HG03571 (cell line): ENCODE measurements around the gene PCDHB6.
"Not testable (repeated sequence)": the region's sequence is repeated elsewhere in the genome, so short reads cannot be mapped to it uniquely, and the experiment has no call there.

Experiments used
- ATAC-seq: cut with Tn5 transposase; IDR thresholded peaks from one replicate; pipeline ENCODE4 v1.9.1; 2021; ENCODE audit not compliant: unreplicated experiment

PCDHB6 gene

DNA sequence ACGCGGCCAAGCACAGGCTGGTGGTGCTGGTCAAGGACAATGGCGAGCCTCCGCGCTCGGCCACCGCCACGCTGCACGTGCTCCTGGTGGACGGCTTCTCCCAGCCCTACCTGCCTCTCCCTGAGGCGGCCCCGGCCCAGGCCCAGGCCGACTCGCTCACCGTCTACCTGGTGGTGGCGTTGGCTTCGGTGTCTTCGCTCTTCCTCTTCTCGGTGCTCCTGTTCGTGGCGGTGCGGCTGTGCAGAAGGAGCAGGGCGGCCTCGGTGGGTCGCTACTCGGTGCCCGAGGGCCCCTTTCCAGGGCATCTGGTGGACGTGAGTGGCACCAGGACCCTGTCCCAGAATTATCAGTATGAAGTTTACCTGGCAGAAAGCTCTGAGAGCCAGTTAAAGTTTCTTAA lies 8.0 kb downstream of the PCDHB6 start:
- not testable (repeated sequence) for ATAC-seq

DNA sequence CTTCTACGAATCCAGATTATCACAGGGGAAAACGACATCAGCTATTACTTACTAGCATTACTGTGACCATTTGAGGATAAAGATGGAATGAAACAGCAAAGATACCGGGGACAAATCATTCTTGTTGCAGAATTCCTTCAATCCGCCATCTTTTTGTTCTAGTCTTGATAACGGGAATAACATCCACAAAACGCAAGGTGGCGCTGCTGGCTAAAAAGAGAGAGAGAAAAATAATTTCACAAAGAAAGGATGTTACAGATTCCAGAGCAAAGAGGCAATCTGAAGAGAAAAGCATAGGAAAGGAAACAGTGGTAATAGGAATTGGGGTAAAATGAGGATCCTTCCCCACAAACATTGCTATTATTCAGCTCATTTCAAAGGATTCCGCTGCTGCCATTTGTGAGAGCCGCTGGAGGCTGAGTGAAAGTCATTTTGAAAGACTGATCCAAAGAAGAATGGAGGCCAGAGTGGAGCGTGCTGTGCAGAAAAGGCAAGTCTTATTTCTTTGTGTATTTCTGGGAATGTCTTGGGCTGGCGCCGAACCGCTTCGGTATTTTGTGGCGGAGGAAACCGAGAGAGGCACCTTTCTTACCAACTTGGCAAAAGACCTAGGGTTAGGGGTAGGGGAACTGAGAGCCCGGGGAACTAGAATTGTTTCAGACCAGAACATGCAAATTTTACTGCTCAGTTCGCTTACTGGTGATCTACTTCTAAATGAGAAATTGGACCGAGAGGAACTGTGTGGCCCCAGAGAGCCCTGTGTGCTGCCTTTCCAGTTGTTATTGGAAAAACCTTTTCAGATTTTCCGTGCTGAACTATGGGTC lies 22.7 kb downstream of the PCDHB6 start, which contains the start of gene PCDHB7:
Gene PCDHB7, plus strand, starts transcription at position 264 of the 824 bp plus-strand sequence. Its CDS starts 192 bp downstream, at position 456.
- ATAC-seq, result no peak

DNA sequence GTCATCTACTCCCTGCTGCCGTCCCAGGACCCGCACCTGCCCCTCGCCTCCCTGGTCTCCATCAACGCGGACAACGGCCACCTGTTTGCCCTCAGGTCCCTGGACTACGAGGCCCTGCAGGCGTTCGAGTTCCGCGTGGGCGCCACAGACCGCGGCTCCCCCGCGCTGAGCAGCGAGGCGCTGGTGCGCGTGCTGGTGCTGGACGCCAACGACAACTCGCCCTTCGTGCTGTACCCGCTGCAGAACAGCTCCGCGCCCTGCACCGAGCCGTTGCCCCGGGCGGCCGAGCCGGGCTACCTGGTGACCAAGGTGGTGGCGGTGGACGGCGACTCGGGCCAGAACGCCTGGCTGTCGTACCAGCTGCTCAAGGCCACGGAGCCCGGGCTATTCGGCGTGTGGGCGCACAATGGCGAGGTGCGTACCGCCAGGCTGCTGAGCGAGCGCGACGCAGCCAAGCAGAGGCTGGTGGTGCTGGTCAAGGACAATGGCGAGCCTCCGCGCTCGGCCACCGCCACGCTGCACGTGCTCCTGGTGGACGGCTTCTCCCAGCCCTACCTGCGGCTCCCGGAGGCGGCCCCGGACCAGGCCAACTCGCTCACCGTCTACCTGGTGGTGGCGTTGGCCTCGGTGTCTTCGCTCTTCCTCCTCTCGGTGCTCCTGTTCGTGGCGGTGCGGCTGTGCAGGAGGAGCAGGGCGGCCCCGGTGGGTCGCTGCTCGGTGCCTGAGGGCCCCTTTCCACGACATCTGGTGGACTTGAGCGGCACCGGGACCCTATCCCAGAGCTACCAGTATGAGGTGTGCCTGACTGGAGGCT lies 24.6 kb downstream of the PCDHB6 start:
- ATAC-seq, result not testable (repeated sequence)

DNA sequence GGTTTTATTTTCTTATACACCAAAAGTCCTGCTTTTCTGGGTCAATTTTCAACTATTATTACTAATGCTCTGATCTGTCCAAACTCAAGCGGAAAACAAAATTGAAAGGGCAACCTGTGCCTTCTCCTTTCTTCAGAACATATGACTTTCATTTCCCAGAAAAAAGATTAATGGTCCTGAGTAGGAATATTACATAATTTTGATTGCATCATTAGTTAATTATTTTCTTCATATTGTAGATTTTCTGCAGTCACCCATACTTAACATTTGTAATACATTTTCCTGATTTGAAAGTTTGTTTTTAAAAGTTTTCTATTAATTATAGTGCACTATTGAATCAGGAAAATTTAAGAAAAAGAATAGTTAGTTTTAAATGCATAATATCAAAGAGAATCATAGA lies 26.1 kb downstream of the PCDHB6 start:
- ATAC-seq, result no peak

DNA sequence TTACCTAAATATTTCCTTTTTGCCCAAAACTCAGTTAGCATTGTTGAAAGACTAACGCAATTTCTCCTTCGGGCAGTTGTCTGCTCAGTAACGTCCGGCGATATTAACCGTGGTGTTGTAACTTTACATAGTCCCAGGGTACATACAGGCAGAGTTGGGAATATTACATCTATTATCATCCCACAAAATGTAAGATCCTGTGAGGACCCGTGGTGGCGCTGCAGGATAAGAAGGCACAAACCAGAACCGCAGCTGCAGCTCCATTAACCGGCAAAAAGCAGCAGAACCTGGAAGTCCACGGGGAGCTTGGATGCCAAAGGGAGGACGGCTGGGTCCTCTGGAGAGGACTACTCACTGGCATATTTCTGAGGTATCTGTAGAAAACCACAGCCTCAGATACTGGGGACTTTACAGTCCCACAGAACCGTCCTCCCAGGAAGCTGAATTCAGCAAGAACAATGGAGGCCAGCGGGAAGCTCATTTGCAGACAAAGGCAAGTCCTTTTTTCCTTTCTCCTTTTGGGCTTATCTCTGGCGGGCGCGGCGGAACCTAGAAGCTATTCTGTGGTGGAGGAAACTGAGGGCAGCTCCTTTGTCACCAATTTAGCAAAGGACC lies 27.8 kb downstream of the PCDHB6 start, which contains the start of gene PCDHB8:
Gene PCDHB8, plus strand, starts transcription at position 214 of the 615 bp plus-strand sequence. Its CDS starts 245 bp downstream, at position 459.
- not testable (repeated sequence) for ATAC-seq

DNA sequence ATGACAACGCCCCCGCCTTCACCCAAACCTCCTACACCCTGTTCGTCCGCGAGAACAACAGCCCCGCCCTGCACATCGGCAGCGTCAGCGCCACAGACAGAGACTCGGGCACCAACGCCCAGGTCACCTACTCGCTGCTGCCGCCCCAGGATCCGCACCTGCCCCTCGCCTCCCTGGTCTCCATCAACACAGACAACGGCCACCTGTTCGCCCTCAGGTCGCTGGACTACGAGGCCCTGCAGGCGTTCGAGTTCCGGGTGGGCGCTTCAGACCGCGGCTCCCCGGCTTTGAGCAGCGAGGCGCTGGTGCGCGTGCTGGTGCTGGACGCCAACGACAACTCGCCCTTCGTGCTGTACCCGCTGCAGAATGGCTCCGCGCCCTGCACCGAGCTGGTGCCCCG lies 29.5 kb downstream of the PCDHB6 start:
- not testable (repeated sequence) for ATAC-seq

DNA sequence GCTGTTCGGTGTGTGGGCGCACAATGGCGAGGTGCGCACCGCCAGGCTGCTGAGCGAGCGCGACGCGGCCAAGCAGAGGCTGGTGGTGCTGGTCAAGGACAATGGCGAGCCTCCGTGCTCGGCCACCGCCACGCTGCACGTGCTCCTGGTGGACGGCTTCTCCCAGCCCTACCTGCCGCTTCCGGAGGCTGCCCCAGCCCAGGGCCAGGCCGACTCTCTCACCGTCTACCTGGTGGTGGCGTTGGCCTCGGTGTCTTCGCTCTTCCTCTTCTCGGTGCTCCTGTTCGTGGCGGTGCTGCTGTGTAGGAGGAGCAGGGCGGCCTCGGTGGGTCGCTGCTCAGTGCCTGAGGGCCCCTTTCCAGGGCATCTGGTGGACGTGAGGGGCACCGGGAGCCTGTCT lies 30.0 kb downstream of the PCDHB6 start:
- ATAC-seq, result not testable (repeated sequence)

DNA sequence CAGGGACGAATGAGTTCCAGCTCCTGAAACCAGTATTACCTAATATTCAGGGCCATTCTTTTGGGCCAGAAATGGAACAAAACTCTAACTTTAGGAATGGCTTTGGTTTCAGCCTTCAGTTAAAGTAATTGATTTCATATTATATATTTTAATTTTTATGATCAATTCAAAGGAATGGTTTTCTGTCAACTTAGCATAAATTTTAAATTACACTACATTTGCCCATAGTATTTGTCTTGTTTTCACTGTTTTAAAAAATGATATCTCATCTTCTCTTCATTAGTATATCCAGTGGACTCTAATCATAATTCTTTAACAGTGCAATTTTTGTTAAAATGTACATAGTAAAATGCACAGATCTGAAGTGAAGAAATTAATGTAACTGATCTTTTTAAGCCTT lies 30.5 kb downstream of the PCDHB6 start:
- ATAC-seq, result no peak

DNA sequence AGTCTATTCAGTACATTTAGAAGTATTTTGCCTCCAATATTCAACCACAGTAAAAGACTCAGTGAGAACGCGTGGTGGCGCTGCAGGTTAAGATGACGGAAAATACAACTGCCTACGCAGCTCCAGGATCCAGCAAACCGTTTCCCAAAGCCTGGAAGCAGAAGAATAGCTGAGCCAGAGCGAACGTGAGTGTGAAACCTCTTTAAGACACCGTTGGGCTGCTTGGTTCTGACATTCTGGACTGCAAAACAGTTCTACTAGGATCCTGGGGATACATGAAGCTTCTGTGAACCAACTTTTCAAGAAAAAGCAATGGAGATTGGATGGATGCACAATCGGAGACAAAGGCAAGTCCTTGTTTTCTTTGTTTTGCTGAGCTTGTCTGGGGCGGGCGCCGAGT lies 32.4 kb downstream of the PCDHB6 start, which contains the start of gene PCDHB16:
Gene PCDHB16, plus strand, starts transcription at position 140 of the 400 bp plus-strand sequence. Its CDS starts 173 bp downstream, at position 313.
- ATAC-seq, result no peak

DNA sequence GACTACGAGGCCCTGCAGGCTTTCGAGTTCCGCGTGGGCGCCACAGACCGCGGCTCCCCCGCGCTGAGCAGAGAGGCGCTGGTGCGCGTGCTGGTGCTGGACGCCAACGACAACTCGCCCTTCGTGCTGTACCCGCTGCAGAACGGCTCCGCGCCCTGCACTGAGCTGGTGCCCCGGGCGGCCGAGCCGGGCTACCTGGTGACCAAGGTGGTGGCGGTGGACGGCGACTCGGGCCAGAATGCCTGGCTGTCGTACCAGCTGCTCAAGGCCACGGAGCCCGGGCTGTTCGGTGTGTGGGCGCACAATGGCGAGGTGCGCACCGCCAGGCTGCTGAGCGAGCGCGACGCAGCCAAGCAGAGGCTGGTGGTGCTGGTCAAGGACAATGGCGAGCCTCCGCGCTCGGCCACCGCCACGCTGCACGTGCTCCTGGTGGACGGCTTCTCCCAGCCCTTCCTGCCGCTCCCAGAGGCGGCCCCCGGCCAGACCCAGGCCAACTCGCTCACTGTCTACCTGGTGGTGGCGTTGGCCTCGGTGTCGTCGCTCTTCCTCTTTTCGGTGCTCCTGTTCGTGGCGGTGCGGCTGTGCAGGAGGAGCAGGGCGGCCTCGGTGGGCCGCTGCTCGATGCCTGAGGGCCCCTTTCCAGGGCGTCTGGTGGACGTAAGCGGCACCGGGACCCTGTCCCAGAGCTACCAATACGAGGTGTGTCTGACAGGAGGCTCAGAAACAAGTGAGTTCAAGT lies 34.4 kb downstream of the PCDHB6 start:
- ATAC-seq, result not testable (repeated sequence)

DNA sequence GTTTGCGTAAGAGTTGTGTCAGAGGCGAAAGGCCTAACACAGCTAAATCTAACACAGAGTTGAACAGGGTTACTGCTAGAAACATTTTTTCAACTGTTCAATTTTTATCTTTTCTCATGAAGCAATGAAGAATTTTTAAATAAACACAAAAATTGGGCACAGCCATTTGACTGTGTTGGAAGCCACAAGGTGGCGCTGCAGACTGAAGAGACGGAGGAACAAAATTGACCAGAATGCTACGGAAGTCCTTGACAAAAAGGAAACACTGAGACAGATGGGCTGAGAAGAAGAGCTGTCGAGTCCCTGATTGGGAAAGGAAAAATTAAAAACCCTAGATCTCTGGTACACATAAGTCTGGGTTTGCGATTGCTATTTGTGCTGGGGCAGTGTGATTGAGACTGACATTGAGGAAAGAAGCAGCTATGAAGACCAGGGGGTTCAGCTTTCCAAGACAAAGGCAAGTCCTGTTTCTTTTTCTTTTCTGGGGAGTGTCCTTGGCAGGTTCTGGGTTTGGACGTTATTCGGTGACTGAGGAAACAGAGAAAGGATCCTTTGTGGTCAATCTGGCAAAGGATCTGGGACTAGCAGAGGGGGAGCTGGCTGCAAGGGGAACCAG lies 37.1 kb downstream of the PCDHB6 start, which contains the start of gene PCDHB9:
Gene PCDHB9, plus strand, starts transcription at position 265 of the 616 bp plus-strand sequence. Its CDS starts 158 bp downstream, at position 423.
- no peak for ATAC-seq

DNA sequence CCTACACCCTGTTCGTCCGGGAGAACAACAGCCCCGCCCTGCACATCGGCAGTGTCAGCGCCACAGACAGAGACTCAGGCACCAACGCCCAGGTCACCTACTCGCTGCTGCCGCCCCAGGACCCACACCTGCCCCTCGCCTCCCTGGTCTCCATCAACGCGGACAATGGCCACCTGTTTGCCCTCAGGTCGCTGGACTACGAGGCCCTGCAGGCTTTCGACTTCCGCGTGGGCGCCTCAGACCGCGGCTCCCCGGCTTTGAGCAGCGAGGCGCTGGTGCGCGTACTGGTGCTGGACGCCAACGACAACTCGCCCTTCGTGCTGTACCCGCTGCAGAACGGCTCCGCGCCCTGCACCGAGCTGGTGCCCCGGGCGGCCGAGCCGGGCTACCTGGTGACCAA lies 38.8 kb downstream of the PCDHB6 start:
- not testable (repeated sequence) for ATAC-seq

DNA sequence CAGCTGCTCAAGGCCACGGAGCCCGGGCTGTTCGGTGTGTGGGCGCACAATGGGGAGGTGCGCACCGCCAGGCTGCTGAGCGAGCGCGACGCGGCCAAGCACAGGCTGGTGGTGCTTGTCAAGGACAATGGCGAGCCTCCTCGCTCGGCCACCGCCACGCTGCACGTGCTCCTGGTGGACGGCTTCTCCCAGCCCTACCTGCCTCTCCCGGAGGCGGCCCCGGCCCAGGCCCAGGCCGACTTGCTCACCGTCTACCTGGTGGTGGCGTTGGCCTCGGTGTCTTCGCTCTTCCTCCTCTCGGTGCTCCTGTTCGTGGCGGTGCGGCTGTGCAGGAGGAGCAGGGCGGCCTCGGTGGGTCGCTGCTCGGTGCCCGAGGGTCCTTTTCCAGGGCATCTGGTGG lies 39.3 kb downstream of the PCDHB6 start:
- not testable (repeated sequence) for ATAC-seq

DNA sequence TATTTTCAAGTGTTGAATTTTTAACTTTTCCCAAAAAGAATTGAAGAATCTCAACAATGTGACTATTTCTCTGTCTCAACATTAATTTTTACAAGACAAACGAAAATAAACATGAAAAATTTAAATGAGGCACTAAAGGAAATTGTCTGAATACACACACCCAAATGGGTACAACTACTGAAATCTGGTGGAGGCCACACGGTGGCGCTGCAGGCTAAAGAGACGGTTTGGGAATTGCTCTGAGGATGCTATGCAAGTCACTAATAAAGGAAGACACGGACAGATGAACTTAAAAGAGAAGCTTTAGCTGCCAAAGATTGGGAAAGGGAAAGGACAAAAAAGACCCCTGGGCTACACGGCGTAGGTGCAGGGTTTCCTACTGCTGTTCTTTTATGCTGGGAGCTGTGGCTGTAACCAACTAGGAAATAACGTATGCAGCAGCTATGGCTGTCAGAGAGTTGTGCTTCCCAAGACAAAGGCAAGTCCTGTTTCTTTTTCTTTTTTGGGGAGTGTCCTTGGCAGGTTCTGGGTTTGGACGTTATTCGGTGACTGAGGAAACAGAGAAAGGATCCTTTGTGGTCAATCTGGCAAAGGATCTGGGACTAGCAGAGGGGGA lies 42.4 kb downstream of the PCDHB6 start, which contains the start of gene PCDHB10:
Gene PCDHB10, plus strand, starts transcription at position 244 of the 616 bp plus-strand sequence. Its CDS starts 200 bp downstream, at position 444.
- ATAC-seq, result no peak

DNA sequence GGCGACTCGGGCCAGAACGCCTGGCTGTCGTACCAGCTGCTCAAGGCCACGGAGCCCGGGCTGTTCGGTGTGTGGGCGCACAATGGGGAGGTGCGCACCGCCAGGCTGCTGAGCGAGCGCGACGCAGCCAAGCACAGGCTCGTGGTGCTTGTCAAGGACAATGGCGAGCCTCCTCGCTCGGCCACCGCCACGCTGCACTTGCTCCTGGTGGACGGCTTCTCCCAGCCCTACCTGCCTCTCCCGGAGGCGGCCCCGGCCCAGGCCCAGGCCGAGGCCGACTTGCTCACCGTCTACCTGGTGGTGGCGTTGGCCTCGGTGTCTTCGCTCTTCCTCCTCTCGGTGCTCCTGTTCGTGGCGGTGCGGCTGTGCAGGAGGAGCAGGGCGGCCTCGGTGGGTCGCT lies 44.5 kb downstream of the PCDHB6 start:
- not testable (repeated sequence) for ATAC-seq

DNA sequence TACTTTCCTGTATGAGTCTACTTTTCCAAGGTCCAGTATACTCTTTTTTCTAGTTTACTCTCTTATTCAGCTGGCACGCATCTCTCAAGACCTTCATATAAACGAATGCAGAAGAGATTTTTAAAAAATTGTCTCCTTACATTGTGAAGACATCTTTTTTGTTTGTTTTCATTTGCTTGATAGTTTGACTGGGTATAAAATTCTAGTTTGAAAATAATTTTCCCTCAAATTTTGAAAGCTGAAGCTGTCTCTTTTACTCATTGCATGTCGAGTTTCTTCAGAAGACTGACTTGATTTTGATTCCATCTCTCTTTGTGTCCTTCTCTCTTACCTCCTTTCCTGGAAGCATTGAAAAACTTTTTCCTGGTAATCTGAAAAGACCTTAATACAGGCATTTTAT lies 46.5 kb downstream of the PCDHB6 start:
- no peak for ATAC-seq

DNA sequence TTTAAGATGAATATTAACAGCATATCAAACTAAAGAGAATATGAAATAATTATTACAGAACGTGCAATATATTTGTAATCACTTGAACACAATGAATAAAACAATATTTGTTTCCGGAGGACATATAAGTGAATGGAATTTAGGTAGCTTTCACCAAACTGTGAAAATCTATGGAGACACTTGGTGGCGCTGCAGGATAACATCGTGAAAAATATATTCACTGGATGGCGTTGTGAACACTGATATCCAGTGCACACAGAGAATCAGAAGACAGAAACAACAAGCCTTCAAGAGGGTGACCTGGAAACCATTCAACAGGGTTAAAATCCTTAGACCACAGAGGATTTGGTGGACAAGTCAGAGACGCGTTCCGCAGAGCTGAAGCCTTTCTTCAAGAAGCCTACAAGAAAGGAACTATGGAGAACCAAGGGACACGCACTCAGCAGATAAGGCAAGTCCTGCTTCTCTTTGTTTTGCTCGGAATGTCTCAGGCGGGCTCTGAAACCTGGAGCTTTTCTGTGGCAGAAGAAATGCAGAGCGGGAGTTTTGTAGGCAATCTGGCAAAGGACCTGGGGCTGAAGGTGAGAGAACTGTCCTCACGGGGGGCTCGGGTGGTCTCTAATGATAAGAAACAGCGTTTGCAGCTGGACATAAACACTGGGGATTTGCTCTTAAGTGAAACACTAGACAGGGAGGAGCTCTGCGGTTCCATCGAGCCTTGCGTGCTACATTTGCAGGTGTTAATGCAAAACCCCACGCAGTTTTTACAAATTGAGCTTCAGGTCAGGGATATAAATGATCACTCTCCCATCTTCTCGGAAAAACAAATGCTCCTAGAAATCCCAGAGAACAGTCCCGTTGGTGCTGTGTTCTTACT lies 49.7 kb downstream of the PCDHB6 start, which contains the start of gene PCDHB11:
Gene PCDHB11, plus strand, starts transcription at position 269 of the 877 bp plus-strand sequence. Its CDS starts 148 bp downstream, at position 417.
- ATAC-seq, result no peak

DNA sequence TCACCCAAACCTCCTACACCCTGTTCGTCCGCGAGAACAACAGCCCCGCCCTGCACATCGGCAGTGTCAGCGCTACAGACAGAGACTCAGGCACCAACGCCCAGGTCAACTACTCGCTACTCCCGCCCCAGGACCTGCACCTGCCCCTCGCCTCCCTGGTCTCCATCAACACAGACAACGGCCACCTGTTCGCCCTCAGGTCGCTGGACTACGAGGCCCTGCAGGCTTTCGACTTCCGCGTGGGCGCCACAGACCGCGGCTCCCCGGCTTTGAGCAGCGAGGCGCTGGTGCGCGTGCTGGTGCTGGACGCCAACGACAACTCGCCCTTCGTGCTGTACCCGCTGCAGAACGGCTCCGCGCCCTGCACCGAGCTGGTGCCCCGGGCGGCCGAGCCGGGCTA lies 51.3 kb downstream of the PCDHB6 start:
- ATAC-seq, result not testable (repeated sequence)
